ENCODE measurements around the gene KDR.

GRCh38 chr4:55029321-55029720 lies 96.1 kb downstream of the KDR start:
- TF ChIP-seq CTCF (conservative IDR thresholded peaks at IDR 0.05 in 1 of 2, IDR thresholded peaks at IDR 0.05 in 1 of 2; ENCODE audit: extremely low read depth in 1 of 2, insufficient read depth in 1 of 2, low read depth in 1 of 2, low read length in 2 of 2) (no peak), EZH2 (IDR thresholded peaks at IDR 0.05; ENCODE audit: borderline replicate concordance, low read length) (no peak)
